Raji (cell line): ENCODE results near the gene ESPN.

Experiments used
- POLR2A ChIP-seq: IDR thresholded peaks from 2 replicates; pipeline ENCODE4 v1.6.1; 2011; ENCODE audit warnings: low read depth, low read length, control low read depth; ENCODE audit not compliant: insufficient read depth

Gene ESPN

GRCh38 chr1:6471086-6471969 lies 46.8 kb downstream of the ESPN start:
- no peak for TF ChIP-seq POLR2A

GRCh38 chr1:6471970-6472368 lies 47.4 kb downstream of the ESPN start:
- TF ChIP-seq POLR2A = no peak

- TF ChIP-seq POLR2A = no peak
Measured at GRCh38 chr1:6472391-6472790, 47.8 kb downstream of the ESPN start.

- TF ChIP-seq POLR2A = no peak
Measured at GRCh38 chr1:6473156-6473555, 48.6 kb downstream of the ESPN start.

- TF ChIP-seq POLR2A = no peak
Measured at GRCh38 chr1:6473974-6474814, 49.6 kb downstream of the ESPN start.

GRCh38 chr1:6474815-6475282 lies 50.3 kb downstream of the ESPN start:
- TF ChIP-seq POLR2A = no peak

- TF ChIP-seq POLR2A = no peak
Measured at GRCh38 chr1:6475381-6476133, 51.0 kb downstream of the ESPN start.

GRCh38 chr1:6476483-6476882 lies 51.9 kb downstream of the ESPN start:
- TF ChIP-seq POLR2A = no peak

- no peak for TF ChIP-seq POLR2A
Measured at GRCh38 chr1:6477039-6477820, 52.7 kb downstream of the ESPN start.

GRCh38 chr1:6481820-6482219 lies 57.2 kb downstream of the ESPN start:
- TF ChIP-seq POLR2A = no peak

- no peak for TF ChIP-seq POLR2A
Measured at GRCh38 chr1:6483017-6483760, 58.6 kb downstream of the ESPN start.

GRCh38 chr1:6483761-6484117 lies 59.2 kb downstream of the ESPN start:
- TF ChIP-seq POLR2A = no peak

- no peak for TF ChIP-seq POLR2A
Measured at GRCh38 chr1:6484826-6485167, 60.2 kb downstream of the ESPN start.
